ENCODE data around the gene STPG4. TPM values are rescaled to one million over a fixed set of nuclear protein-coding genes. Genes with fewer than 3 reads are reported as not detected.

The STPG4 gene
- total RNA-seq, 2 donors from 2014 or later: 1.4 TPM; not detected in 1

- Histone ChIP-seq H3K4me1 (replicated peaks) (no peaks in the 10 kb centered on the region), H3K4me3 (no peak overlapping the region), H3K27me3 (replicated peaks; ENCODE audit: insufficient read depth) (no peaks in the 10 kb centered on the region), H3K36me3 (no peaks in the 10 kb centered on the region), H3K27ac (no peak overlapping the region), H3K9me3 (no peaks in the 10 kb centered on the region)
- WGBS: 84% methylated on average over 3 of the region's 3 CpGs
- TF ChIP-seq CTCF (IDR thresholded peaks at IDR 0.05): no peak
- no peak for TF ChIP-seq POLR2AphosphoS5 (IDR thresholded peaks at IDR 0.05)
- no peak for TF ChIP-seq POLR2A (IDR thresholded peaks at IDR 0.05)
- no peak for DNase-seq (ENCODE audit: low spot score)
- intact Hi-C loops (cut with DNase I): no loop called here
Observed at GRCh38 chr2:47161475-47161874, 6.4 kb upstream of the STPG4 start.

- Histone ChIP-seq H3K4me1 (replicated peaks) (no peaks in the 10 kb centered on the region), H3K4me3 (no peak overlapping the region), H3K9me3 (no peaks in the 10 kb centered on the region), H3K27me3 (replicated peaks; ENCODE audit: insufficient read depth) (no peaks in the 10 kb centered on the region), H3K27ac (no peak overlapping the region), H3K36me3 (no peaks in the 10 kb centered on the region)
- no peak for TF ChIP-seq POLR2A (IDR thresholded peaks at IDR 0.05)
- TF ChIP-seq POLR2AphosphoS5 (IDR thresholded peaks at IDR 0.05): no peak
- no peak for TF ChIP-seq CTCF (IDR thresholded peaks at IDR 0.05)
- no peak for DNase-seq (ENCODE audit: low spot score)
- intact Hi-C loops (cut with DNase I): no loop called here
- WGBS: 91% methylated on average over 1 of the region's 1 CpG
Observed at GRCh38 chr2:47160660-47161059, 5.6 kb upstream of the STPG4 start.

GRCh38 chr2:47160211-47160610 is 5.1 kb upstream of the STPG4 start:
- intact Hi-C loops (cut with DNase I): no loop called here
- TF ChIP-seq POLR2A (IDR thresholded peaks at IDR 0.05): no peak
- no peak for TF ChIP-seq POLR2AphosphoS5 (IDR thresholded peaks at IDR 0.05)
- no peak for TF ChIP-seq CTCF (IDR thresholded peaks at IDR 0.05)
- no peak for DNase-seq (ENCODE audit: low spot score)
- 86% methylated on average over 3 of the region's 3 CpGs for WGBS
- Histone ChIP-seq H3K27ac (no peak overlapping the region), H3K27me3 (replicated peaks; ENCODE audit: insufficient read depth) (no peaks in the 10 kb centered on the region), H3K4me3 (no peak overlapping the region), H3K4me1 (replicated peaks) (no peaks in the 10 kb centered on the region), H3K9me3 (no peaks in the 10 kb centered on the region), H3K36me3 (no peaks in the 10 kb centered on the region)

GRCh38 chr2:47159627-47160026 is 4.5 kb upstream of the STPG4 start:
- Histone ChIP-seq H3K36me3 (no peaks in the 10 kb centered on the region), H3K4me1 (replicated peaks) (no peaks in the 10 kb centered on the region), H3K27ac (no peak overlapping the region), H3K4me3 (no peak overlapping the region), H3K9me3 (no peaks in the 10 kb centered on the region), H3K27me3 (replicated peaks; ENCODE audit: insufficient read depth) (no peaks in the 10 kb centered on the region)
- intact Hi-C loops (cut with DNase I): no loop called here
- TF ChIP-seq CTCF (IDR thresholded peaks at IDR 0.05) (no peak), POLR2A (IDR thresholded peaks at IDR 0.05) (no peak), POLR2AphosphoS5 (IDR thresholded peaks at IDR 0.05) (no peak)
- no peak for DNase-seq (ENCODE audit: low spot score)
- 80% methylated on average over 3 of the region's 3 CpGs for WGBS

GRCh38 chr2:47158576-47158975 is 3.5 kb upstream of the STPG4 start:
- intact Hi-C loops (cut with DNase I): no loop called here
- 77% methylated on average over 2 of the region's 2 CpGs for WGBS
- TF ChIP-seq CTCF (IDR thresholded peaks at IDR 0.05): no peak
- no peak for TF ChIP-seq POLR2AphosphoS5 (IDR thresholded peaks at IDR 0.05)
- no peak for TF ChIP-seq POLR2A (IDR thresholded peaks at IDR 0.05)
- H3K27ac ChIP-seq: no peak overlapping the region
- H3K4me1 ChIP-seq (replicated peaks): no peaks in the 10 kb centered on the region
- no peaks in the 10 kb centered on the region for H3K9me3 ChIP-seq
- H3K27me3 ChIP-seq (replicated peaks; ENCODE audit: insufficient read depth): no peaks in the 10 kb centered on the region
- no peak for DNase-seq (ENCODE audit: low spot score)
- H3K4me3 ChIP-seq: no peak overlapping the region
- no peaks in the 10 kb centered on the region for H3K36me3 ChIP-seq

Measured in prostate gland (tissue), 2 donors.